Body of pancreas (tissue), 4 donors: ENCODE data around the gene G6PC3. TPM values are rescaled to one million over a fixed set of nuclear protein-coding genes. Genes with fewer than 3 reads are reported as not detected.

ENCODE experiments used
- ATAC-seq: fragments of 150-250 bp; one replicate; pipeline ENCODE4 v1.9.1; 2016
- DNase-seq, 4 donors: peaks; one replicate each; pipeline ENCODE4 v3.0.0-alpha.2; 2019
- H3K27ac ChIP-seq, 4 donors: fragments of 200-600 bp; sonication (generic); 1 replicate in 3 of 4; 2 replicates in 1 of 4; pipeline versions ENCODE4 v1.5.1 to v1.6.1; 2016 to 2019; ENCODE audit warnings: mild to moderate bottlenecking in 1 of 4, mixed read lengths in 1 of 4, moderate library complexity in 1 of 4
- H3K27me3 ChIP-seq, 2 donors: fragments of 200-600 bp; sonication (generic); one replicate each; pipeline ENCODE4 v1.6.0; 2016; ENCODE audit warnings: mild to moderate bottlenecking in 1 of 2
- H3K36me3 ChIP-seq, 2 donors: fragments of 200-600 bp; sonication (generic); replicated peaks in 1 of 2; 2 replicates each; pipeline ENCODE4 v1.5.1; 2016; ENCODE audit warnings: low read depth in 2 of 2; ENCODE audit not compliant: insufficient read depth in 1 of 2
- H3K4me1 ChIP-seq: fragments of 200-600 bp; sonication (generic); one replicate; pipeline ENCODE4 v1.6.0; 2016
- H3K4me3 ChIP-seq, 2 donors: fragments of 200-600 bp; sonication (generic); 1 replicate in 1 of 2; 2 replicates in 1 of 2; pipeline ENCODE4 v1.5.1; 2016 to 2019
- H3K9me3 ChIP-seq, 3 donors: fragments of 200-600 bp; sonication (generic); 1 replicate in 2 of 3; 2 replicates in 1 of 3; pipeline ENCODE4 v1.5.1; 2016
- CTCF ChIP-seq, 7 experiments: fragments of 450-650 bp in 4 of 7; fragments of 200-600 bp in 3 of 7; sonication (generic) in 3 of 7; IDR thresholded peaks; one replicate each; pipeline ENCODE4 v1.5.1; 2016 to 2019; ENCODE audit warnings: antibody characterized with exemption in 7 of 7
- POLR2A ChIP-seq, 3 donors: fragments of 450-650 bp; IDR thresholded peaks; one replicate each; pipeline ENCODE4 v1.6.1; 2016; ENCODE audit warnings: antibody characterized with exemption in 3 of 3, mild to moderate bottlenecking in 2 of 3
- WGBS, 2 donors: methylation state at CpG; one replicate each; pipeline ENCODE4 v1.1.5; 2017; 5-methylcytosine and 5-hydroxymethylcytosine counted together
- intact Hi-C: fragments of 100-400 bp; cut with DNase I; formaldehyde crosslinking; loops from one replicate; pipeline ENCODE4 v1.15.1; 2023
- total RNA-seq, 2 donors: library from RNA; depleted of rRNA; stranded (reverse); fragments of >200 nt; gene quantifications; one replicate each; pipeline ENCODE4 v1.1.0, GENCODE V29; 2016

Gene G6PC3
- total RNA-seq, 2 donors from 2014 or later: 11.9 to 12.9 TPM

GRCh38 chr17:44071772-44072171 is 1.2 kb downstream of the G6PC3 start:
- intact Hi-C loops: no loop called here

GRCh38 chr17:44074231-44074910 is 3.8 kb downstream of the G6PC3 start:
- no peak for DNase-seq
- Histone ChIP-seq H3K36me3 (peaks cover 0 to 8% of the 10 kb centered on the region in 2 donors), H3K4me3 (no peak overlapping the region), H3K27me3 (no peaks in the 10 kb centered on the region), H3K4me1 (peaks cover 22% of the 10 kb centered on the region), H3K9me3 (no peaks in the 10 kb centered on the region), H3K27ac (no peak overlapping the region)
- TF ChIP-seq POLR2A (IDR thresholded peaks at IDR 0.05) (no peak), CTCF (IDR thresholded peaks at IDR 0.05) (no peak)
- intact Hi-C loops: no loop called here
- WGBS, 2 donors: 75 to 79% methylated on average over 4 to 9 of the region's 9 CpGs
- ATAC-seq: no peak

More at GRCh38 chr17:44071772-44072171, 1.2 kb downstream of the G6PC3 start:
- WGBS, 2 donors: 55 to 59% methylated on average over 2 of the region's 2 CpGs
- peaks cover 0 to 2% of the 10 kb centered on the region in 2 donors for H3K36me3 ChIP-seq
- TF ChIP-seq CTCF (IDR thresholded peaks at IDR 0.05) (no peak), POLR2A (IDR thresholded peaks at IDR 0.05) (no peak)
- DNase-seq (no peak), ATAC-seq (no peak)
- no peak overlapping the region for H3K27ac ChIP-seq
- H3K27me3 ChIP-seq: no peaks in the 10 kb centered on the region
- H3K4me3 ChIP-seq: no peak overlapping the region
- peaks cover 35% of the 10 kb centered on the region for H3K4me1 ChIP-seq
- no peaks in the 10 kb centered on the region for H3K9me3 ChIP-seq

DNA sequence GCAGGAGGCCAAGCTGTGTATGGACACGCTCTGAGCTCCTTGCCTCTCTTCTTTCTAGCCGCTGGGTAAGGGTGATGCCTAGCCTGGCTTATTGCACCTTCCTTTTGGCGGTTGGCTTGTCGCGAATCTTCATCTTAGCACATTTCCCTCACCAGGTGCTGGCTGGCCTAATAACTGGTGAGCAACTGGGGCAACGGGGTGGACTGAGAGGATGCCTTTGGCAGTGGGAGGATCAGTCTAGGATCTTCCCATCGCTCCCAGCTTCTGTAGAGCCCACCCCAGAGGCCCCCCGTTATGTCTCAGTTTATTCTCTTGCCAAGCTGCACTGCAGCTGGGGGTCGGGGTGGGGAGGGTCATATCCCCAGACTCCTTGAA is 4.4 kb downstream of the G6PC3 start:
- peaks cover 19% of the 10 kb centered on the region for H3K4me1 ChIP-seq
- ATAC-seq (no peak), DNase-seq (no peak)
- no peak overlapping the region for H3K27ac ChIP-seq
- peaks cover 0 to 8% of the 10 kb centered on the region in 2 donors for H3K36me3 ChIP-seq
- no peak for TF ChIP-seq CTCF (IDR thresholded peaks at IDR 0.05)
- TF ChIP-seq POLR2A (IDR thresholded peaks at IDR 0.05): no peak
- 90 to 91% methylated on average over 6 to 9 of the region's 9 CpGs for WGBS, 2 donors
- H3K9me3 ChIP-seq: no peaks in the 10 kb centered on the region
- no peak overlapping the region for H3K4me3 ChIP-seq
- no peaks in the 10 kb centered on the region for H3K27me3 ChIP-seq
- intact Hi-C loops: no loop called here

DNA sequence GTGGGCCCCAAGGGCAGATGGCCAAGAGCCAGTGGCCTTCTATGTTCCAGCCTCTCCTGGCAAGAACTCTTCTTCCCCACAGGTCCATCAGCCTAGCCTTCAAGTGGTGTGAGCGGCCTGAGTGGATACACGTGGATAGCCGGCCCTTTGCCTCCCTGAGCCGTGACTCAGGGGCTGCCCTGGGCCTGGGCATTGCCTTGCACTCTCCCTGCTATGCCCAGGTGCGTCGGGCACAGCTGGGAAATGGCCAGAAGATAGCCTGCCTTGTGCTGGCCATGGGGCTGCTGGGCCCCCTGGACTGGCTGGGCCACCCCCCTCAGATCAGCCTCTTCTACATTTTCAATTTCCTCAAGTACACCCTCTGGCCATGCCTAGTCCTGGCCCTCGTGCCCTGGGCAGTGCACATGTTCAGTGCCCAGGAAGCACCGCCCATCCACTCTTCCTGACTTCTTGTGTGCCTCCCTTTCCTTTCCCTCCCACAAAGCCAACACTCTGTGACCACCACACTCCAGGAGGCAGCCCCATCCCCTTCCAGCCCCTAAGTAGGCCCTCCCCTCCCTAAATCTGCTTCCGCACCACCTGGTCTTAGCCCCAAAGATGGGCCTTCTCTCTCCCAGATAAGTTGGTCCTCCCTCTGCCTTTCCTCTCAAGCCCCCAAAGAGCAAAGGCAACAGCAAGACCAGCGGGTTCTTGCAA is 5.2 kb downstream of the G6PC3 start:
- WGBS, 2 donors: 76 to 82% methylated on average over 7 to 10 of the region's 10 CpGs
- intact Hi-C loops: no loop called here
- Histone ChIP-seq H3K36me3 (peaks cover 0 to 8% of the 10 kb centered on the region in 2 donors), H3K4me1 (peaks cover 15% of the 10 kb centered on the region), H3K9me3 (no peaks in the 10 kb centered on the region), H3K27me3 (no peaks in the 10 kb centered on the region), H3K27ac (no peak overlapping the region), H3K4me3 (no peak overlapping the region)
- no peak for ATAC-seq
- TF ChIP-seq POLR2A (IDR thresholded peaks at IDR 0.05) (no peak), CTCF (IDR thresholded peaks at IDR 0.05) (no peak)
- no peak for DNase-seq
